ENCODE results near the gene ST6GAL1. TPM values are rescaled to one million over a fixed set of nuclear protein-coding genes. Genes with fewer than 3 reads are reported as not detected.
"Not testable (repeated sequence)": the region's sequence is repeated elsewhere in the genome, so short reads cannot be mapped to it uniquely, and the experiment has no call there.

Gene ST6GAL1
- total RNA-seq, 2 donors from 2014 or later = 57.2 to 81.8 TPM

DNA sequence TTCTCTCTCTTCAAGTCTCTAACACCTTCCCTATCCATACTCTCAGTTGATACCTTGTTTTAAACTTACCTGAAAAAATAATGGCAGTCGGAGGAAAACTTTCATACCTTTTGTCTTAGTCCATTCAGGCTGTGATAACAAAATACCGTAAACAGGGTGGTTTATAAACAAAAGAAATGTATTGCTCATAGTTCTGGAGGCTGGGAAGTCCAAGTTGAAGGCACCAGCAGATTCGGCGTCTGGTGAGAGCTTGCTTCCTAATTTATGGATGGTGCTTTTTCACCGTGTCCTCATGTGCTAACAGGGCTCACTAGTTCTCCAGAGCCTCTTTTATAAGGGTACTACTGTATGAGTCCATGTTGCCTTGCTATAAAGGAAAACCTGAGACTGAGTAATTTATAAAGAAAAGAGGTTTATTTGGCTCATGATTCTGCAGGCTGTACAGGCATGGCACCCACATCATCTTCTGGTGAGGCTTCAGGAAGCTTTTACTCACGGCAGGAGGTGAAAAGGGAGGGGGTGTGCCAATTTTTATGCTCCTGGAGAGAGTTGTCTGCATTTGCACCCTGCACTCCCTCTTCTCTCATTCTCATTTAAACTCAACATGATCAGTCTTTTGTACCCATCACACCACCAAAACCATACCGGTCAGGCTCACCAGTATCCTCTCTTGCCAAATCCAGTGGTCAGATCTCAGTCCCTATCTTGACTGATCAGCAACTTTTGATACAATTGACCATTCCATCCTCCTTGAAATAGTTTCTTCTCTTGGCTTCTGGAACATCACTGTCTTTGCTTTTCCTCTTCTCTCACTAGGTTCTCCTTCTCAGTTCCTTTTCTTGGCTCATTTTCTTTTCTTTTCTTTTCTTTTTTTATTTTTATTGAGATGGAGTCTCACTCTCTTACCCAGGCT is 21.6 kb downstream of the ST6GAL1 start:
- no peak overlapping the region for H3K27ac ChIP-seq
- TF ChIP-seq, protein P1, sequence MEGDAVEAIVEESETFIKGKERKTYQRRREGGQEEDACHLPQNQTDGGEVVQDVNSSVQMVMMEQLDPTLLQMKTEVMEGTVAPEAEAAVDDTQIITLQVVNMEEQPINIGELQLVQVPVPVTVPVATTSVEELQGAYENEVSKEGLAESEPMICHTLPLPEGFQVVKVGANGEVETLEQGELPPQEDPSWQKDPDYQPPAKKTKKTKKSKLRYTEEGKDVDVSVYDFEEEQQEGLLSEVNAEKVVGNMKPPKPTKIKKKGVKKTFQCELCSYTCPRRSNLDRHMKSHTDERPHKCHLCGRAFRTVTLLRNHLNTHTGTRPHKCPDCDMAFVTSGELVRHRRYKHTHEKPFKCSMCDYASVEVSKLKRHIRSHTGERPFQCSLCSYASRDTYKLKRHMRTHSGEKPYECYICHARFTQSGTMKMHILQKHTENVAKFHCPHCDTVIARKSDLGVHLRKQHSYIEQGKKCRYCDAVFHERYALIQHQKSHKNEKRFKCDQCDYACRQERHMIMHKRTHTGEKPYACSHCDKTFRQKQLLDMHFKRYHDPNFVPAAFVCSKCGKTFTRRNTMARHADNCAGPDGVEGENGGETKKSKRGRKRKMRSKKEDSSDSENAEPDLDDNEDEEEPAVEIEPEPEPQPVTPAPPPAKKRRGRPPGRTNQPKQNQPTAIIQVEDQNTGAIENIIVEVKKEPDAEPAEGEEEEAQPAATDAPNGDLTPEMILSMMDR (IDR thresholded peaks at IDR 0.05) = no peak
- H3K4me3 ChIP-seq = no peak overlapping the region
- H3K9me3 ChIP-seq = no peaks in the 10 kb centered on the region
- no peak overlapping the region for H3K9ac ChIP-seq (ENCODE audit: low read depth in 2 of 2, low read length in 2 of 2)
- intact Hi-C loops (cut with DNase I) = no loop called here
- DNase-seq = no peak
- no peaks in the 10 kb centered on the region for H3K36me3 ChIP-seq
- H3K27me3 ChIP-seq = no peaks in the 10 kb centered on the region
- no peaks in the 10 kb centered on the region for H3K4me1 ChIP-seq

DNA sequence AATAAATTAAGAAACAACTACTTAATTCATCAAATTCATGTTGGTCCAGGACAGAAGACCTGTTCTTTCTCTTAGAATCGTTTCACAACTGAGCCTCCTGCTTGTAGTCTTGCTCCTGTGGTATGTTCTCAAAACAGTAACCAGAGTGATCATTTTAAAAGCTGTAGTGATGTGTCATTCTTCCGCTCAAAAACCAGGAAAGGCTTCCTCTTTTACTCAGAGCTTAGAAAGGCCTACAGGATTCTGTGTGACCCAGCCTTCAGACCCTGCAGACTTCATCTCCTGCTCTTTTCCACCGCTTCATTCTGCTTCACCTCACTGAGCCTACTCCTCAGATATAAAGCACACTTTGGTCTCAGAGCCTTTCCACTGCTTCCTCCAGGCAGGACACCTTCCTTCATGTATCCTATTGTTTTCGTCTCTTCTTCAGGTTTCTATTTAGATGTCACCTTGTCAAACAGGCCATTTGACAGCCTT is 22.7 kb downstream of the ST6GAL1 start:
- no peaks in the 10 kb centered on the region for H3K36me3 ChIP-seq

DNA sequence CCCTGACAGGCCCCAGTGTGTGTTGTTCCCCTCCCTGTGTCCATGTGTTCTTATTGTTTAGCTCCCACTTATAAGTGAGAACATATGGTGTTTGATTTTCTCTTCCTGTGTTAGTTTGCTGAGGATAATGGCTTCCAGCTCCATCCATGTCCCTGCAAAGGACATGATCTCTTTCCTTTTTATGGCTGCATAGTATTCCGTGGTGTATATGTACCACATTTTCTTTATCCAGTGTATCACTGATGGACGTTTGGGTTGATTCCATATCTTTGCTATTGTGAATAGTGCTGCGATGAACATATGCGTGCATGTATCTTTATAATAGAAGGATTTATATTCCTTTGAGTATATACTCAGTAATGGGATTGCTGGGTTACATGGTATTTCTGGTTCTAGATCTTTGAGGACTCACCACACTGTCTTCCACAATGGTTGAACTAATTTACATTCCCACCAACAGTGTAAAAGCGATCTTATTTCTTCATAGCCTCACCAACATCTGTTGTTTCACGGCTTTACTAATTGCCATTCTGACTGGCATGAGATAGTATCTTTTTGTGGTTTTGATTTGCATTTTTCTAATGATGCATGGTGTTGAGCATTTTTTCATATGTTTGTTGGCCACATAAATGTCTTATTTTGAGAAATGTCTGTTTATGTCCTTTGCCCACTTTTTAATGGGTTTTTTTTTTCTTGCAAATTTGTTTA is 23.8 kb downstream of the ST6GAL1 start:
- H3K27me3 ChIP-seq; H3K9me3 ChIP-seq; H3K4me1 ChIP-seq; H3K4me3 ChIP-seq; H3K27ac ChIP-seq; H3K9ac ChIP-seq (ENCODE audit: low read depth in 2 of 2, low read length in 2 of 2); DNase-seq; intact Hi-C loops (cut with DNase I); H3K36me3 ChIP-seq: not testable (repeated sequence)

More for the DNA sequence above, 22.7 kb downstream of the ST6GAL1 start:
- no peak overlapping the region for H3K9ac ChIP-seq (ENCODE audit: low read depth in 2 of 2, low read length in 2 of 2)
- intact Hi-C loops (cut with DNase I) = no loop called here
- no peak overlapping the region for H3K4me3 ChIP-seq
- TF ChIP-seq, protein P1 (IDR thresholded peaks at IDR 0.05) = no peak
- no peak for DNase-seq
- no peaks in the 10 kb centered on the region for H3K4me1 ChIP-seq
- H3K9me3 ChIP-seq = no peaks in the 10 kb centered on the region
- no peak overlapping the region for H3K27ac ChIP-seq
- no peaks in the 10 kb centered on the region for H3K27me3 ChIP-seq

DNA sequence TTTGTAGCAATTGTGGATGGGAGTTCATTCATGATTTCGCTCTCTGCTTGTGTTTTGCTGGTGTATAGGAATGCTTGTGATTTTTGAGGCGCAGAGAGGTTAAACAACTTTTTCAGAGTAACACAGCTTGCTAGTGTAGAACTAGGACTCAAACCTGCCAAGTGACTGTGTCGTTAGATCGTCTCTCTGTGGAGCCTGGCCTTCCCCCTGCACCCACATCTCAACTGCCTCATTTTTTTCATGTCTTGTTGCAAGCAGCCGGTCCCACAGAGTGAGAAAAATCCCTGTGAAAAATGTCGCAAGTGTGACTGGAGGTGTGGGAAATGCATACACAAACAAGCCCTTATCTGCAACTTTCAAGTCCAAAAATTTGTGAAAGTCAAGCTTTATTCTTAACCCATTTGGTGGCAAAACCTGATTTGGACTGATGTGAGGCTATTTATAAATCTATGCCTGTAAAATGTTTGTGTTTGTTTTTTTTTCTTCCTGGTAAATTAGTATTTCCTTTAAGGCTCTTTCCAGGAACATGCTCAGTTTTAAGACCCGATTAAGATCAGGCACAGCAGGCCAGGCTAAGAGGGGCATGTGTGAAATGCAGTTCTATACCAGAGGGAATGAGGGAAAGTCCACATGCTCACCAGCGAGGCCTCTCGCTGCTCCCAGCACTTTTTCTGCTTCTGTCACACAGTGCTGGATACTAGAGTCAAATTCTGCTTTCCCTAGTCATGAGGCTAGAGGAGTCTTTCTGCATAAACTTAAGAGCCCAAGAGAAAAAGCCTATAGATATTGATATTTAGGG is 25.8 kb downstream of the ST6GAL1 start:
- intact Hi-C loops (cut with DNase I) = no loop called here
- Histone ChIP-seq H3K27ac (no peak overlapping the region), H3K9ac (ENCODE audit: low read depth in 2 of 2, low read length in 2 of 2) (no peak overlapping the region)

DNA sequence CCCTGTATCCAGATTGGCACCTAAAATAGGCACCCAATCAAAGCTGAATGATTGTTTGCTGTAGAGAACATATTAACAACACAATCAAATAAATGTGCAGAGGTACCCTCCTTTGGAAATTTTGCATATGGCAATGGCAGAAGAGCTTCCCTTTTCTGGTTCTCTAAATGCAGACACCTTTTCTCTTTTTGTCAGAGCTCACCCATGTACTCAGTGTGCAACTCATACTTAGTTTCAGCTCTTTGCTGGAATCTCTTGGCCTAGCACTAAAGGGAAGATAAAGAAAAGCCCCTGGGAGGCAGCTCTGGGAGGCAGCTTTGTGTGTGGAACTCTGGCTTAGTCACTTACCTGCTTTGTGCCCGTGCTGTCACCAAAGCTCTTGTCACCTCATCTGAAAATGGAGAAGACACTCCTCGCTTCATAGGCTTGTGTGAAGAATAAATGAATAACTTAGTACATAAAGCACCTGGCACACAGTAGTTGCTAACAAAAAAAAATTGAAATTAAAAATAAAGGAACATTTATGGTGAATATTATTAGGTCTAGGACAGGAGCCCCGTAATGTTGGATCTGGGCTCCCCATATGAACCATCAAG is 28.8 kb downstream of the ST6GAL1 start:
- Histone ChIP-seq H3K36me3 (no peaks in the 10 kb centered on the region), H3K9me3 (no peaks in the 10 kb centered on the region), H3K4me1 (no peaks in the 10 kb centered on the region), H3K4me3 (no peak overlapping the region), H3K27me3 (no peaks in the 10 kb centered on the region), H3K27ac (no peak overlapping the region), H3K9ac (ENCODE audit: low read depth in 2 of 2, low read length in 2 of 2) (no peak overlapping the region)
- TF ChIP-seq, protein P1 (IDR thresholded peaks at IDR 0.05) = no peak
- intact Hi-C loops (cut with DNase I) = no loop called here
- DNase-seq = no peak

More for the DNA sequence above, 25.8 kb downstream of the ST6GAL1 start:
- TF ChIP-seq, protein P1 (IDR thresholded peaks at IDR 0.05) = no peak
- Histone ChIP-seq H3K36me3 (no peaks in the 10 kb centered on the region), H3K9me3 (no peaks in the 10 kb centered on the region), H3K4me3 (no peak overlapping the region), H3K27me3 (no peaks in the 10 kb centered on the region), H3K4me1 (no peaks in the 10 kb centered on the region)
- no peak for DNase-seq

Measured in colonic mucosa (tissue), 4 donors.